Left ventricle myocardium inferior (tissue), 1 donor: ENCODE data around the gene RHBDD3. TPM values are rescaled to one million over a fixed set of nuclear protein-coding genes. Genes with fewer than 3 reads are reported as not detected.

Experiments
- DNase-seq: peaks from one replicate; pipeline ENCODE4 v3.0.0-alpha.2; 2020
- H3K27ac ChIP-seq: fragments of 200-600 bp; replicated peaks from 2 replicates; pipeline ENCODE4 v1.8.0; 2021
- H3K27me3 ChIP-seq: fragments of 200-600 bp; 2 replicates; pipeline ENCODE4 v1.8.0; 2021; ENCODE audit warnings: low read depth
- H3K36me3 ChIP-seq: fragments of 200-600 bp; 2 replicates; pipeline ENCODE4 v1.8.0; 2021
- H3K4me1 ChIP-seq: fragments of 200-600 bp; 2 replicates; pipeline ENCODE4 v1.8.0; 2021
- H3K4me3 ChIP-seq: fragments of 200-600 bp; 2 replicates; pipeline ENCODE4 v1.8.0; 2021; ENCODE audit warnings: mild to moderate bottlenecking, moderate library complexity
- H3K9me3 ChIP-seq: fragments of 200-600 bp; replicated peaks from 2 replicates; pipeline ENCODE4 v1.8.0; 2021
- CTCF ChIP-seq: fragments of 200-600 bp; IDR thresholded peaks from 2 replicates; pipeline ENCODE4 v1.8.0; 2021; ENCODE audit warnings: antibody characterized with exemption, mild to moderate bottlenecking, borderline replicate concordance
- intact Hi-C: fragments of 100-400 bp; cut with micrococcal nuclease; formaldehyde crosslinking; loops from one replicate; pipeline ENCODE4 v1.11.0; 2022
- total RNA-seq: library from RNA; stranded (reverse); fragmentation: NEBNext Ultra II Directional; extraction: Animal tissue kit (Norgen Biotek cat#: 25700); gene quantifications from one replicate; pipeline ENCODE4 v1.2.1, GENCODE V29; 2021
- donor health status: DM: no; HTN: yes; CAD: no; lungs with severe emphysema.

The RHBDD3 gene
- total RNA-seq, 1 donor from 2014 or later: 15.0 TPM

- no peaks in the 10 kb centered on the region for H3K4me1 ChIP-seq
- H3K4me3 ChIP-seq: no peak overlapping the region
- H3K27me3 ChIP-seq: no peaks in the 10 kb centered on the region
- no peaks in the 10 kb centered on the region for H3K36me3 ChIP-seq
- TF ChIP-seq CTCF: no peak
- H3K9me3 ChIP-seq: no peaks in the 10 kb centered on the region
- intact Hi-C loops: no loop called here
- H3K27ac ChIP-seq: no peak overlapping the region
- no peak for DNase-seq
These were observed 51.5 kb downstream of the RHBDD3 start for GRCh38 chr22:29216011-29216872.

- H3K36me3 ChIP-seq: no peaks in the 10 kb centered on the region
- H3K9me3 ChIP-seq: no peaks in the 10 kb centered on the region
- H3K4me3 ChIP-seq: no peak overlapping the region
- DNase-seq: no peak
- TF ChIP-seq CTCF: no peak
- no peaks in the 10 kb centered on the region for H3K27me3 ChIP-seq
- intact Hi-C loops: no loop called here
- no peak overlapping the region for H3K27ac ChIP-seq
- H3K4me1 ChIP-seq: no peaks in the 10 kb centered on the region
These were observed 52.5 kb downstream of the RHBDD3 start for GRCh38 chr22:29215012-29215860.

- no peak for TF ChIP-seq CTCF
- Histone ChIP-seq H3K4me3 (no peak overlapping the region), H3K27ac (no peak overlapping the region), H3K36me3 (no peaks in the 10 kb centered on the region), H3K9me3 (no peaks in the 10 kb centered on the region), H3K27me3 (no peaks in the 10 kb centered on the region), H3K4me1 (no peaks in the 10 kb centered on the region)
- intact Hi-C loops: no loop called here
- DNase-seq: no peak
These were observed 53.5 kb downstream of the RHBDD3 start for GRCh38 chr22:29214232-29214631.

GRCh38 chr22:29213493-29213892 is 54.3 kb downstream of the RHBDD3 start:
- no peak for TF ChIP-seq CTCF
- intact Hi-C loops: no loop called here

GRCh38 chr22:29212743-29213142 is 55.0 kb downstream of the RHBDD3 start:
- no peaks in the 10 kb centered on the region for H3K4me1 ChIP-seq
- no peak overlapping the region for H3K4me3 ChIP-seq
- H3K36me3 ChIP-seq: no peaks in the 10 kb centered on the region
- no peak for DNase-seq
- no peaks in the 10 kb centered on the region for H3K9me3 ChIP-seq
- intact Hi-C loops: no loop called here
- H3K27me3 ChIP-seq: no peaks in the 10 kb centered on the region
- no peak overlapping the region for H3K27ac ChIP-seq
- no peak for TF ChIP-seq CTCF

More at GRCh38 chr22:29213493-29213892, 54.3 kb downstream of the RHBDD3 start:
- Histone ChIP-seq H3K4me3 (no peak overlapping the region), H3K36me3 (no peaks in the 10 kb centered on the region), H3K27ac (no peak overlapping the region), H3K27me3 (no peaks in the 10 kb centered on the region), H3K4me1 (no peaks in the 10 kb centered on the region), H3K9me3 (no peaks in the 10 kb centered on the region)
- no peak for DNase-seq
